Astrocyte of the cerebellum (primary cell): ENCODE measurements around the gene SEMA4D.

Experiments used
- DNase-seq: peaks from one replicate; pipeline ENCODE4 v3.0.0-alpha.2; 2011; ENCODE audit warnings: low read depth
- H3K4me3 ChIP-seq: 2 replicates; pipeline ENCODE4 v1.5.1; 2011; ENCODE audit warnings: mild to moderate bottlenecking, low read depth, low read length, moderate library complexity
- in situ Hi-C: cut with HindIII; loops from 2 replicates; pipeline ENCODE4 v1.10.0; 2017; ENCODE audit warnings: low sequenced_read_pairs
- TF ChIP-seq, protein P1 (sequence below): IDR thresholded peaks from 2 replicates; pipeline ENCODE4 v1.5.1; 2012; ENCODE audit warnings: low read length, low read depth, moderate library complexity, mild to moderate bottlenecking; ENCODE audit errors: missing control alignments

The SEMA4D gene

DNA sequence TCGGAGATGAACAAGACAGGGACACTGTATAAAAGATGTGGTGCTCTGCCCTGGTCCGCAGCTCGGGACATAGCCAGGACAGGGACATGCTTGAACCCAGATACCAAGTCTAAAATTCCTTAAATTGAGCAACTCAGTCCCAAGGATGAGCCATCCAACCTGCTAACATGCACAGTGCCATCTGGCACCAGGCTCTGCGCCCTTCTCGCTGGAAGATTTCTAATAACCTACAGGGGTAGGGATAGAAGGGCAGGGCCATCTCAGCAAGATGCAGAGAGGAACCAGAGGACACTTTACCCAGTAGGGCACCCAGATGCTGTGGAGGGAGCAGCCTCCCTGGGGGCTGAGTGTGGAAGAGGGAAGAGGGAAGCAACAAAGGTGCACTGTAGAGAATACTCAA is 60.1 kb downstream of the SEMA4D start:
- in situ Hi-C loops = no loop called here
- no peak for DNase-seq
- no peak overlapping the region for H3K4me3 ChIP-seq
- TF ChIP-seq, protein P1, sequence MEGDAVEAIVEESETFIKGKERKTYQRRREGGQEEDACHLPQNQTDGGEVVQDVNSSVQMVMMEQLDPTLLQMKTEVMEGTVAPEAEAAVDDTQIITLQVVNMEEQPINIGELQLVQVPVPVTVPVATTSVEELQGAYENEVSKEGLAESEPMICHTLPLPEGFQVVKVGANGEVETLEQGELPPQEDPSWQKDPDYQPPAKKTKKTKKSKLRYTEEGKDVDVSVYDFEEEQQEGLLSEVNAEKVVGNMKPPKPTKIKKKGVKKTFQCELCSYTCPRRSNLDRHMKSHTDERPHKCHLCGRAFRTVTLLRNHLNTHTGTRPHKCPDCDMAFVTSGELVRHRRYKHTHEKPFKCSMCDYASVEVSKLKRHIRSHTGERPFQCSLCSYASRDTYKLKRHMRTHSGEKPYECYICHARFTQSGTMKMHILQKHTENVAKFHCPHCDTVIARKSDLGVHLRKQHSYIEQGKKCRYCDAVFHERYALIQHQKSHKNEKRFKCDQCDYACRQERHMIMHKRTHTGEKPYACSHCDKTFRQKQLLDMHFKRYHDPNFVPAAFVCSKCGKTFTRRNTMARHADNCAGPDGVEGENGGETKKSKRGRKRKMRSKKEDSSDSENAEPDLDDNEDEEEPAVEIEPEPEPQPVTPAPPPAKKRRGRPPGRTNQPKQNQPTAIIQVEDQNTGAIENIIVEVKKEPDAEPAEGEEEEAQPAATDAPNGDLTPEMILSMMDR = no peak

DNA sequence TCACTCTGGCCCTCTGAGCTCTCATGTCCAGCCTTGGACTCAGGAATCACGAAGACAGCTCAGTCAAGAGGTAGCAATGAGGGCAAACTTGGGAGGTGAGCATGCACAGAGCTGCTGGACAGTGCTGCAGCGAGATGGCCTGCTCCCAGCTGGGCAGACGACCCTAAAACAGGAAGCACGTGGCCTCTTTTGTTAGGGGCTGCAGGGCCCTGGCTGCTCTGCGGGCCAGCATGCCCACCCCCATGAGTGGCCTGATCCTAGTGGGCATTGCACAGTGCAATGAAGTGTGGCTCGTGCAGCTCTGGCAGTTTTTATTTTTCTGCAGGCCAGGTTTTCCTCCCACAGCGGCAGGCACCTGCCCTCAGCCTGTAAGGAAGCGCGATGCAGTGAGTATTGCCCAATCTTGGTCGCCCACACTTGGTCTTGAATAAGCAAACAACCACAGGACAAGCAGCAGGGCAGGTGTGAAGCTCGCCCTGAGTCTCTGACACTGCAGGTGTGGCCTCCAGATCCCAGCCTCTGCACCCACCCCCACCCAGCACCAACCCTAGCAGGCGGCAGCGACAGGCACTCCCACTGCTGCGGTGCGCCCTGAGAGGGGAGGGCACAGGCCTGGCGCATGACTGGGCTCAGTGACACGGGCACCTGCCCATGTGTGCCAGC is 60.8 kb downstream of the SEMA4D start:
- in situ Hi-C loops = no loop called here
- H3K4me3 ChIP-seq = no peak overlapping the region
- TF ChIP-seq, protein P1 = no peak
- no peak for DNase-seq

GRCh38 chr9:89436326-89436725 is 61.6 kb downstream of the SEMA4D start:
- no peak overlapping the region for H3K4me3 ChIP-seq
- no peak for DNase-seq
- in situ Hi-C loops = no loop called here
- TF ChIP-seq, protein P1 = no peak

DNA sequence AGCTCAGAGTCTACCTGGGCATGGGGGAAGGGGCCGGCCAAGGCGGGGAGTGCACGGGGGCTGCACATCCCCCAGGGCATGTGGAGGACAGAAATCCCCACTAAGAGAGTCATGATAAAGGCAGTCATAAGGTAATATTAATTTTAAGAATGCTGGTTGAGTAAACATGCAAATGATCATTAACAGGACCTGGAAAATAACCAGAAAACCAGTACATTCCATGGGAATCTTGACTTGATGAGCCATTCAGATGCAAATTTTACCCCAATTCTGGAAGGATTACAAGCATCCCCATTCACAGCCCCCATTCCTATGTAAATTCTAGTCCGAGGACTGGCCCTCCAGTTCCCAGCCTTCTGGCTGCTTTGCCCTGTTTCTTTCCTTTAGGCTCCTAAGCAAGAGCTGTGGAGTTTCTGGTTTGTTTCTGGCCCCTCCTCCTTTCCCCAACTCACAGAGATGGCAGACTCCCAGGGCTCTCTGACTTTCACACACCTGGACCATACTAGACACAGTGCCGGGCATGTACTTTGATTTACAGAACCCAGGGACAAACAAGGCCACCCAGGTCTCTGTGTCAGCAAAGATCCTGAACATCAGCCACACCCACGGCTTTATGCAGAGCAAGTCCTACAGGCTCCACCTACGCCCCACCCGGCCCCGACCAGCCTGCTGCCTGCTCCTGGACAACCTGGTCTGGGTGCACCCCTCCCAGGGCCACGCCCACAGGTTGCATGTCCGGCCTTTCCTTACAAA is 62.7 kb downstream of the SEMA4D start:
- TF ChIP-seq, protein P1 = no peak

DNA sequence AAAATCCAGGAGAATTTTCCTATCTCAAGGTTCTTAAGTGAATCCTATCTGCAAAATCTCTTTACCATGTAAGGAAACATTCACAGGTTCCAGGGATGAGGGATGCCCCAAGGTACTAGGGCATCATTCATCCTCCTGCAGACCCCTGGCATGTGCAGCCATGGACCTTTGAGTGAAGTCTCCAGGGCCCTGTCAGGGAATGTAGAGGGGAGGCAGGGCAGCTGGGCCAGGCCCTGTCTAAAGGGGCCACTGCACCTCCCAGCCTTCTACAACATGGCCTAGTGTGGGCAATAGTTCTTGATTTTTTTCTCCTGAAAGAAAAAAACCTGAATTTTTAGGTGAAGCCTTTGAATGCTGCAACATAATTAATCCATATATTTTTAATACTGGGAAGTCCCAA is 63.3 kb downstream of the SEMA4D start:
- H3K4me3 ChIP-seq = no peak overlapping the region
- in situ Hi-C loops = loop anchor here (5.0 kb wide), 1 partner anchor 63 kb away; the partner anchor contains the start of gene SEMA4D
- TF ChIP-seq, protein P1 = no peak
- no peak for DNase-seq

More for the DNA sequence above, 62.7 kb downstream of the SEMA4D start:
- no peak for DNase-seq
- H3K4me3 ChIP-seq = no peak overlapping the region
- in situ Hi-C loops = no loop called here

- H3K4me3 ChIP-seq = no peak overlapping the region
- DNase-seq = no peak
- in situ Hi-C loops = loop anchor here (5.0 kb wide), 1 partner anchor 63 kb away; the partner anchor contains the start of gene SEMA4D
- TF ChIP-seq, protein P1 = no peak
Observed at GRCh38 chr9:89433826-89434225, 64.1 kb downstream of the SEMA4D start.
